K562 treated with DMSO at 1 percent for 12 hours (cell line): Measurements from ENCODE around the gene GBP6. TPM values are rescaled to one million over a fixed set of nuclear protein-coding genes. Genes with fewer than 3 reads are reported as not detected.

Experiments used
- total RNA-seq: library from RNA; unstranded; fragments of 300-600 nt; gene quantifications from 2 replicates; pipeline ENCODE4 v1.2.3, GENCODE V29; 2022; ENCODE audit not compliant: insufficient read depth

GBP6 gene
- not detected in 2 replicates for total RNA-seq

GRCh38 chr1:89363638-89364536 lies at the start of gene GBP6:
Gene GBP6, plus strand, starts transcription at chr1:89364059. Its CDS starts 4,493 bp downstream, at chr1:89368552.

Other genes with a start within 250 kb of the GBP6 start
- gene GBP2, start 237.9 kb upstream of the GBP6 start, total RNA-seq = 16.6 and 26.7 TPM in 2 replicates
- not detected in 2 replicates for gene GBP7, start 188.1 kb upstream of the GBP6 start, total RNA-seq
- 0.12 TPM in 1 of 2 replicates, not detected in the other for gene GBP4, start 165.1 kb upstream of the GBP6 start, total RNA-seq
- gene GBP5, start 91.2 kb upstream of the GBP6 start, total RNA-seq = 0.90 and 2.5 TPM in 2 replicates
- 1.8 and 11.0 TPM in 2 replicates for gene LRRC8B, start 160.8 kb downstream of the GBP6 start, total RNA-seq